ENCODE results near the gene BCL11A.

BCL11A gene

GRCh38 chr2:60505880-60506260 lies 47.6 kb downstream of the BCL11A start:
- DNase-seq (ENCODE audit: low spot score), result no peak

- no peak for DNase-seq (ENCODE audit: low spot score)
These were observed 48.1 kb downstream of the BCL11A start for GRCh38 chr2:60505240-60505879.

- no peak for DNase-seq (ENCODE audit: low spot score)
These were observed 49.4 kb downstream of the BCL11A start for GRCh38 chr2:60504049-60504448.

- no peak for DNase-seq (ENCODE audit: low spot score)
These were observed 51.3 kb downstream of the BCL11A start for GRCh38 chr2:60502144-60502543.

GRCh38 chr2:60500861-60501260 lies 52.6 kb downstream of the BCL11A start:
- DNase-seq (ENCODE audit: low spot score), result no peak

GRCh38 chr2:60499651-60500265 lies 53.7 kb downstream of the BCL11A start:
- no peak for DNase-seq (ENCODE audit: low spot score)

- no peak for DNase-seq (ENCODE audit: low spot score)
These were observed 54.5 kb downstream of the BCL11A start for GRCh38 chr2:60498816-60499429.

- no peak for DNase-seq (ENCODE audit: low spot score)
These were observed 55.2 kb downstream of the BCL11A start for GRCh38 chr2:60498127-60498815.

- DNase-seq (ENCODE audit: low spot score), result no peak
These were observed 56.0 kb downstream of the BCL11A start for GRCh38 chr2:60497500-60497899.

GRCh38 chr2:60496956-60497355 lies 56.5 kb downstream of the BCL11A start:
- no peak for DNase-seq (ENCODE audit: low spot score)

- DNase-seq (ENCODE audit: low spot score), result no peak
These were observed 57.0 kb downstream of the BCL11A start for GRCh38 chr2:60496475-60496874.

GRCh38 chr2:60495041-60495625 lies 58.3 kb downstream of the BCL11A start:
- DNase-seq (ENCODE audit: low spot score), result no peak

- no peak for DNase-seq (ENCODE audit: low spot score)
These were observed 59.6 kb downstream of the BCL11A start for GRCh38 chr2:60493804-60494387.

GRCh38 chr2:60492548-60492947 lies 60.9 kb downstream of the BCL11A start:
- no peak for DNase-seq (ENCODE audit: low spot score)

GRCh38 chr2:60490848-60491247 lies 62.6 kb downstream of the BCL11A start:
- no peak for DNase-seq (ENCODE audit: low spot score)

- no peak for DNase-seq (ENCODE audit: low spot score)
These were observed 63.0 kb downstream of the BCL11A start for GRCh38 chr2:60490441-60490840.

- no peak for DNase-seq (ENCODE audit: low spot score)
These were observed 64.2 kb downstream of the BCL11A start for GRCh38 chr2:60489289-60489688.

GRCh38 chr2:60488291-60488690 lies 65.2 kb downstream of the BCL11A start:
- DNase-seq (ENCODE audit: low spot score), result no peak

GRCh38 chr2:60487174-60487573 lies 66.3 kb downstream of the BCL11A start:
- no peak for DNase-seq (ENCODE audit: low spot score)

- no peak for DNase-seq (ENCODE audit: low spot score)
These were observed 66.9 kb downstream of the BCL11A start for GRCh38 chr2:60486551-60486950.

- DNase-seq (ENCODE audit: low spot score), result no peak
These were observed 67.4 kb downstream of the BCL11A start for GRCh38 chr2:60486067-60486466.

GRCh38 chr2:60485550-60485949 lies 67.9 kb downstream of the BCL11A start:
- no peak for DNase-seq (ENCODE audit: low spot score)
